SK-N-SH (cell line): Measurements from ENCODE around the gene TRIML1.

Experiments
- CHD2 ChIP-seq: fragments of 150-350 bp; IDR thresholded peaks from 2 replicates; pipeline ENCODE4 v1.6.1; 2018; ENCODE audit warnings: low read length; ENCODE audit not compliant: partially characterized antibody
- EP300 ChIP-seq, 2 experiments: IDR thresholded peaks; 2 replicates each; pipeline versions ENCODE4 v1.4.0 to v1.6.1; 2012; ENCODE audit warnings: borderline replicate concordance in 1 of 2, low read depth in 1 of 2, low read length in 1 of 2
- EZH2phosphoT487 ChIP-seq: fragments of 200-600 bp; sonication (generic); IDR thresholded peaks from 2 replicates; pipeline ENCODE4 v1.6.1; 2017; ENCODE audit warnings: low read depth, mixed run types, mild to moderate bottlenecking, antibody characterized with exemption, moderate library complexity, borderline replicate concordance
- FOXM1 ChIP-seq: IDR thresholded peaks from 2 replicates; pipeline ENCODE4 v1.4.0; 2012; ENCODE audit warnings: low read depth, mild to moderate bottlenecking
- MXI1 ChIP-seq: IDR thresholded peaks from 2 replicates; pipeline ENCODE4 v1.6.1; 2012; ENCODE audit warnings: mild to moderate bottlenecking, low read depth, low read length, improper control_type of control experiment
- NFIC ChIP-seq: IDR thresholded peaks from 2 replicates; pipeline ENCODE4 v1.4.0; 2012; ENCODE audit warnings: borderline replicate concordance
- POLR2AphosphoS5 ChIP-seq: IDR thresholded peaks from 2 replicates; pipeline ENCODE4 v1.6.1; 2012; ENCODE audit warnings: low read depth, low read length
- RAD21 ChIP-seq: IDR thresholded peaks from 2 replicates; pipeline ENCODE4 v1.6.1; 2012; ENCODE audit warnings: mild to moderate bottlenecking, low read length
- SIN3A ChIP-seq: IDR thresholded peaks from 2 replicates; pipeline ENCODE4 v1.6.1; 2012; ENCODE audit warnings: low read depth, mild to moderate bottlenecking, low read length, moderate library complexity, borderline replicate concordance
- SMC3 ChIP-seq: IDR thresholded peaks from 2 replicates; pipeline ENCODE4 v1.6.1; 2012; ENCODE audit warnings: low read depth, low read length, improper control_type of control experiment
- TAF1 ChIP-seq: IDR thresholded peaks from 2 replicates; pipeline ENCODE4 v1.6.1; 2012; ENCODE audit warnings: low read depth, mild to moderate bottlenecking, low read length, moderate library complexity, borderline replicate concordance
- TF ChIP-seq, protein P1 (sequence below): IDR thresholded peaks from 2 replicates; pipeline ENCODE4 v1.6.1; 2012; ENCODE audit warnings: mild to moderate bottlenecking, low read depth, low read length, moderate library complexity
- TF ChIP-seq, protein P2 (sequence below): fragments of 200-600 bp; sonication (generic); IDR thresholded peaks from 2 replicates; pipeline ENCODE4 v1.6.1; 2017; ENCODE audit warnings: antibody characterized with exemption, mild to moderate bottlenecking, moderate library complexity
- TF ChIP-seq, protein P3 (sequence below): IDR thresholded peaks from 2 replicates; pipeline ENCODE4 v1.4.0; 2012; ENCODE audit warnings: low read depth

DNA sequence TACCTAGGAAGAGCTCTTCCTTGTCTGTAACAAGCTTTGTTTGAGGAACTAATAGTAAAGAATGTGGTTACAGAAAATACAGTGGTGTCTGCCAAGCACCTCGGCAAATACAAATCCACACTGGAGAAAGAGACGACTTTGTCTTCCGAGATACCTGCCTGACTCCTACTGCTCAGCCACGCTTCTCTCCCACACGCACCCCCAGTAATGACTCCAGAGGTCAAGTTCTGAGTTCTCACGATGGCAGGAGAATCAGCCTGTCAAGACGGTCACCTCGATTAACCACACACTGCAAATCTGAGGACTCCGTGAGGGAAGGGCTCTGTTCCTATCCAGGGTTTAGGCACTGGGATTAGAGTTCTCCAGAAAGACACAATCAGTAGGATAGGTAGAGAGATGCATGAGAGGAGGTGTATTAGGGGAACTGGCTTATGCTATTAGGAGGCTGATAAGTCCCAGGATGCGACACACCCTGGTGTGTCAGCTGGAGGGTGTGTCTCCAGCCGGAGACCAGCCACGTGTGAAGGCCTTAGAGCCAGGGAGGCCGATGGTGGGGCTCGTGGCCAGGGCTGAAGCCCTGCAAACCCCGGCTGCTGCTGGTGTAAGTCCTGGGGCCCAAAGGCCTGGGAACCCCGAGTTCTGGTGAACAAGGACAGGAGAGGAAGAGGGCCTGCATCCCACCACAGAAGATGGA lies 21.5 kb upstream of the TRIML1 start:
- TF ChIP-seq EP300 (IDR thresholded peaks at IDR 0.05; ENCODE audit: borderline replicate concordance in 1 of 2, low read depth in 1 of 2, low read length in 1 of 2) (no peak), EZH2phosphoT487 (no peak), RAD21 (no peak), NFIC (no peak), MXI1 (no peak), FOXM1 (no peak), CHD2 (no peak), POLR2AphosphoS5 (no peak), SIN3A (no peak), SMC3 (no peak), TAF1 (no peak)
- TF ChIP-seq, protein P1, sequence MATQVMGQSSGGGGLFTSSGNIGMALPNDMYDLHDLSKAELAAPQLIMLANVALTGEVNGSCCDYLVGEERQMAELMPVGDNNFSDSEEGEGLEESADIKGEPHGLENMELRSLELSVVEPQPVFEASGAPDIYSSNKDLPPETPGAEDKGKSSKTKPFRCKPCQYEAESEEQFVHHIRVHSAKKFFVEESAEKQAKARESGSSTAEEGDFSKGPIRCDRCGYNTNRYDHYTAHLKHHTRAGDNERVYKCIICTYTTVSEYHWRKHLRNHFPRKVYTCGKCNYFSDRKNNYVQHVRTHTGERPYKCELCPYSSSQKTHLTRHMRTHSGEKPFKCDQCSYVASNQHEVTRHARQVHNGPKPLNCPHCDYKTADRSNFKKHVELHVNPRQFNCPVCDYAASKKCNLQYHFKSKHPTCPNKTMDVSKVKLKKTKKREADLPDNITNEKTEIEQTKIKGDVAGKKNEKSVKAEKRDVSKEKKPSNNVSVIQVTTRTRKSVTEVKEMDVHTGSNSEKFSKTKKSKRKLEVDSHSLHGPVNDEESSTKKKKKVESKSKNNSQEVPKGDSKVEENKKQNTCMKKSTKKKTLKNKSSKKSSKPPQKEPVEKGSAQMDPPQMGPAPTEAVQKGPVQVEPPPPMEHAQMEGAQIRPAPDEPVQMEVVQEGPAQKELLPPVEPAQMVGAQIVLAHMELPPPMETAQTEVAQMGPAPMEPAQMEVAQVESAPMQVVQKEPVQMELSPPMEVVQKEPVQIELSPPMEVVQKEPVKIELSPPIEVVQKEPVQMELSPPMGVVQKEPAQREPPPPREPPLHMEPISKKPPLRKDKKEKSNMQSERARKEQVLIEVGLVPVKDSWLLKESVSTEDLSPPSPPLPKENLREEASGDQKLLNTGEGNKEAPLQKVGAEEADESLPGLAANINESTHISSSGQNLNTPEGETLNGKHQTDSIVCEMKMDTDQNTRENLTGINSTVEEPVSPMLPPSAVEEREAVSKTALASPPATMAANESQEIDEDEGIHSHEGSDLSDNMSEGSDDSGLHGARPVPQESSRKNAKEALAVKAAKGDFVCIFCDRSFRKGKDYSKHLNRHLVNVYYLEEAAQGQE, result no peak
- TF ChIP-seq, protein P2, sequence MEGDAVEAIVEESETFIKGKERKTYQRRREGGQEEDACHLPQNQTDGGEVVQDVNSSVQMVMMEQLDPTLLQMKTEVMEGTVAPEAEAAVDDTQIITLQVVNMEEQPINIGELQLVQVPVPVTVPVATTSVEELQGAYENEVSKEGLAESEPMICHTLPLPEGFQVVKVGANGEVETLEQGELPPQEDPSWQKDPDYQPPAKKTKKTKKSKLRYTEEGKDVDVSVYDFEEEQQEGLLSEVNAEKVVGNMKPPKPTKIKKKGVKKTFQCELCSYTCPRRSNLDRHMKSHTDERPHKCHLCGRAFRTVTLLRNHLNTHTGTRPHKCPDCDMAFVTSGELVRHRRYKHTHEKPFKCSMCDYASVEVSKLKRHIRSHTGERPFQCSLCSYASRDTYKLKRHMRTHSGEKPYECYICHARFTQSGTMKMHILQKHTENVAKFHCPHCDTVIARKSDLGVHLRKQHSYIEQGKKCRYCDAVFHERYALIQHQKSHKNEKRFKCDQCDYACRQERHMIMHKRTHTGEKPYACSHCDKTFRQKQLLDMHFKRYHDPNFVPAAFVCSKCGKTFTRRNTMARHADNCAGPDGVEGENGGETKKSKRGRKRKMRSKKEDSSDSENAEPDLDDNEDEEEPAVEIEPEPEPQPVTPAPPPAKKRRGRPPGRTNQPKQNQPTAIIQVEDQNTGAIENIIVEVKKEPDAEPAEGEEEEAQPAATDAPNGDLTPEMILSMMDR, result no peak
- TF ChIP-seq, protein P3, sequence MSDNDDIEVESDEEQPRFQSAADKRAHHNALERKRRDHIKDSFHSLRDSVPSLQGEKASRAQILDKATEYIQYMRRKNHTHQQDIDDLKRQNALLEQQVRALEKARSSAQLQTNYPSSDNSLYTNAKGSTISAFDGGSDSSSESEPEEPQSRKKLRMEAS, result no peak
